SK-N-SH treated with all-trans-retinoic acid at 6 μM for 48 hours (cell line): ENCODE results near the gene LAMA3.

ENCODE experiments used
- ATAC-seq: fragments of 200-7000 bp; cut with Tn5 transposase; 3 replicates; pipeline ENCODE4 v1.9.1; 2020; ENCODE audit warnings: mild to moderate bottlenecking, moderate library complexity
- ARNTL ChIP-seq: fragments of 450-650 bp; formaldehyde crosslinking; IDR thresholded peaks from 2 replicates; pipeline ENCODE4 v1.5.0; 2020; ENCODE audit warnings: low read depth, mild to moderate bottlenecking, moderate library complexity, borderline replicate concordance
- ESRRG ChIP-seq: fragments of 250-450 bp; sonication (Bioruptor Pico); IDR thresholded peaks from 2 replicates; pipeline ENCODE4 v1.6.1; 2021; ENCODE audit warnings: mild to moderate bottlenecking
- GLIS3 ChIP-seq: fragments of 250-450 bp; sonication (Bioruptor Pico); IDR thresholded peaks from 2 replicates; pipeline ENCODE4 v1.5.0; 2020; ENCODE audit warnings: mild to moderate bottlenecking, moderate library complexity
- ISL1 ChIP-seq: fragments of 250-450 bp; sonication (Bioruptor Pico); IDR thresholded peaks from 2 replicates; pipeline ENCODE4 v2.1.2; 2022; ENCODE audit warnings: mild to moderate bottlenecking, moderate library complexity
- OSR1 ChIP-seq: fragments of 250-450 bp; sonication (Bioruptor Pico); IDR thresholded peaks from 2 replicates; pipeline ENCODE4 v1.8.0; 2022; ENCODE audit warnings: moderate library complexity, mild to moderate bottlenecking, inconsistent platforms
- PPARA ChIP-seq: fragments of 250-450 bp; sonication (Bioruptor Pico); IDR thresholded peaks from 2 replicates; pipeline ENCODE4 v1.5.0; 2020; ENCODE audit warnings: mild to moderate bottlenecking, borderline replicate concordance
- RARB ChIP-seq: fragments of 250-450 bp; sonication (Bioruptor Pico); IDR thresholded peaks from 2 replicates; pipeline ENCODE4 v1.8.0; 2021; ENCODE audit warnings: mild to moderate bottlenecking, moderate library complexity
- SNAI2 ChIP-seq: fragments of 250-450 bp; sonication (Bioruptor Pico); IDR thresholded peaks from 2 replicates; pipeline ENCODE4 v1.5.0; 2020; ENCODE audit warnings: mild to moderate bottlenecking, moderate library complexity
- TCF4 ChIP-seq: fragments of 250-450 bp; sonication (Bioruptor Pico); IDR thresholded peaks from 2 replicates; pipeline ENCODE4 v1.8.0; 2021; ENCODE audit warnings: mild to moderate bottlenecking, moderate library complexity, borderline replicate concordance
- TOX ChIP-seq: fragments of 250-450 bp; sonication (Bioruptor Pico); IDR thresholded peaks from 2 replicates; pipeline ENCODE4 v1.8.0; 2021; ENCODE audit warnings: mild to moderate bottlenecking, moderate library complexity, borderline replicate concordance
- ZC3H10 ChIP-seq: fragments of 250-450 bp; sonication (Bioruptor Pico); IDR thresholded peaks from 2 replicates; pipeline ENCODE4 v1.5.1; 2021; ENCODE audit warnings: mild to moderate bottlenecking, moderate library complexity
- ZFP3 ChIP-seq: fragments of 250-450 bp; sonication (Bioruptor Pico); IDR thresholded peaks from 2 replicates; pipeline ENCODE4 v1.5.0; 2020; ENCODE audit warnings: mild to moderate bottlenecking, moderate library complexity
- ZFP30 ChIP-seq: fragments of 450-650 bp; formaldehyde crosslinking; IDR thresholded peaks from 2 replicates; pipeline ENCODE4 v1.5.0; 2022; ENCODE audit warnings: mild to moderate bottlenecking, moderate library complexity
- ZNF565 ChIP-seq: fragments of 450-650 bp; formaldehyde crosslinking; conservative IDR thresholded peaks from 2 replicates; pipeline ENCODE4 v1.5.0; 2020; ENCODE audit warnings: low read depth, mild to moderate bottlenecking, moderate library complexity
- ZNF70 ChIP-seq: fragments of 450-650 bp; formaldehyde crosslinking; IDR thresholded peaks from 2 replicates; pipeline ENCODE4 v1.5.0; 2020; ENCODE audit warnings: mild to moderate bottlenecking, moderate library complexity
- ZNF8 ChIP-seq: fragments of 450-650 bp; formaldehyde crosslinking; IDR thresholded peaks from 2 replicates; pipeline ENCODE4 v1.5.0; 2020; ENCODE audit warnings: mild to moderate bottlenecking, moderate library complexity
- TF ChIP-seq, protein P1 (sequence below): fragments of 250-450 bp; sonication (Bioruptor Pico); IDR thresholded peaks from 2 replicates; pipeline ENCODE4 v1.8.0; 2020; ENCODE audit warnings: mild to moderate bottlenecking, moderate library complexity, borderline replicate concordance
- TF ChIP-seq, protein P2 (sequence below): fragments of 250-450 bp; sonication (Bioruptor Pico); IDR thresholded peaks from 2 replicates; pipeline ENCODE4 v1.5.1; 2020; ENCODE audit warnings: low read depth, mild to moderate bottlenecking, moderate library complexity
- TF ChIP-seq, protein P3 (sequence below): fragments of 250-450 bp; sonication (Bioruptor Pico); IDR thresholded peaks from 2 replicates; pipeline ENCODE4 v1.5.0; 2020; ENCODE audit warnings: mild to moderate bottlenecking, moderate library complexity
- TF ChIP-seq, protein P4 (sequence below): fragments of 250-450 bp; sonication (Bioruptor Pico); IDR thresholded peaks from 2 replicates; pipeline ENCODE4 v1.5.1; 2021; ENCODE audit warnings: mild to moderate bottlenecking, moderate library complexity
- TF ChIP-seq, protein P5 (sequence below): fragments of 250-450 bp; sonication (Bioruptor Pico); IDR thresholded peaks from 2 replicates; pipeline ENCODE4 v1.8.0; 2021; ENCODE audit warnings: low read depth, mild to moderate bottlenecking, moderate library complexity, borderline replicate concordance

Gene LAMA3

DNA sequence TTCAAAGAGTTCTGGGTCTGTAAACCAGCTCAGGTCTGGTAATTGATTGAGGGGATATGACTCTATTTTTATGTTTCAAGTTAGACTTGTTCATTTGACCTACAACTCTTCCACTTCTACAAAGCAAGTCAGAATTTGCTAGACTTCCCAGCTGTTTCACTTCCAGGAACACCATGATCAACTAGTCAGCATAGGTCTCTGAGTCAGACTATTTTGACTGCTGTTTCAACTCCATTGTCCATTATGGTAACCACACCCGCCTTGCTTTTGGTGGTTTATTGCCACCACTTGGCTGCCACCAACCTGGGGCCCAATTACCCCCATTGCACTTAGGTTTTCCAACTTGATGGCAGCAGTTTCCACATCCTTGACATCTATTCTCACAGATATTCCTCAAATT lies 116.6 kb downstream of the LAMA3 start (continued):
- TF ChIP-seq ESRRG (CRISPR knock-in tag) = no peak
- TF ChIP-seq ARNTL = no peak
- TF ChIP-seq ISL1 (CRISPR knock-in tag) = no peak
- no peak for TF ChIP-seq RARB (CRISPR knock-in tag)
- TF ChIP-seq, all 23 proteins: peak for 0

DNA sequence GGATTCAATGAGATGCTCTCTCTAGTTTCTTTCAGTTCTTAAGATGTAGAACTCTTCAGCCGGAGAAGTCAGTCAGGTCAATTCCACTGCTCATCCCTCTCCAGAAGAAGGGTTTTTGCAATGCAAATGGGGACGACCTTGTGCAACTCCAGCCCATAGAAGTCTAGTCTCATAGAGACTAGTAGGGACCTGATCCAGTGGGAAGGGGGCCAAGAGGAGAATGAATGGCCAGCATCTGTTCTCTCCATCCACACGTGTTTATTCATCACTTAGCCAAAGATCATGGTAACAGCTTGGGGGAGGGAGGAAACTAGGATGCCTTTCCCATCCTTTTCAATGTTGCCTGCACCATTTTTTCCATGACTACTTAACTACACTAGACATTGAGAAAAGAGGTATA lies 120.2 kb downstream of the LAMA3 start:
- TF ChIP-seq ZFP30 (no peak), PPARA (CRISPR knock-in tag) (no peak), ARNTL (no peak), ZNF565 (CRISPR knock-in tag) (no peak), ESRRG (CRISPR knock-in tag) (no peak), TCF4 (CRISPR knock-in tag) (no peak), ZNF70 (CRISPR knock-in tag) (no peak), RARB (CRISPR knock-in tag) (no peak), ZC3H10 (CRISPR knock-in tag) (no peak), ZFP3 (no peak), OSR1 (no peak), ISL1 (CRISPR knock-in tag) (no peak), SNAI2 (no peak), ZNF8 (CRISPR knock-in tag) (no peak), TOX (CRISPR knock-in tag) (no peak)
- TF ChIP-seq, protein P1, sequence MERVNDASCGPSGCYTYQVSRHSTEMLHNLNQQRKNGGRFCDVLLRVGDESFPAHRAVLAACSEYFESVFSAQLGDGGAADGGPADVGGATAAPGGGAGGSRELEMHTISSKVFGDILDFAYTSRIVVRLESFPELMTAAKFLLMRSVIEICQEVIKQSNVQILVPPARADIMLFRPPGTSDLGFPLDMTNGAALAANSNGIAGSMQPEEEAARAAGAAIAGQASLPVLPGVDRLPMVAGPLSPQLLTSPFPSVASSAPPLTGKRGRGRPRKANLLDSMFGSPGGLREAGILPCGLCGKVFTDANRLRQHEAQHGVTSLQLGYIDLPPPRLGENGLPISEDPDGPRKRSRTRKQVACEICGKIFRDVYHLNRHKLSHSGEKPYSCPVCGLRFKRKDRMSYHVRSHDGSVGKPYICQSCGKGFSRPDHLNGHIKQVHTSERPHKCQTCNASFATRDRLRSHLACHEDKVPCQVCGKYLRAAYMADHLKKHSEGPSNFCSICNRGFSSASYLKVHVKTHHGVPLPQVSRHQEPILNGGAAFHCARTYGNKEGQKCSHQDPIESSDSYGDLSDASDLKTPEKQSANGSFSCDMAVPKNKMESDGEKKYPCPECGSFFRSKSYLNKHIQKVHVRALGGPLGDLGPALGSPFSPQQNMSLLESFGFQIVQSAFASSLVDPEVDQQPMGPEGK = no peak
- TF ChIP-seq, protein P2, sequence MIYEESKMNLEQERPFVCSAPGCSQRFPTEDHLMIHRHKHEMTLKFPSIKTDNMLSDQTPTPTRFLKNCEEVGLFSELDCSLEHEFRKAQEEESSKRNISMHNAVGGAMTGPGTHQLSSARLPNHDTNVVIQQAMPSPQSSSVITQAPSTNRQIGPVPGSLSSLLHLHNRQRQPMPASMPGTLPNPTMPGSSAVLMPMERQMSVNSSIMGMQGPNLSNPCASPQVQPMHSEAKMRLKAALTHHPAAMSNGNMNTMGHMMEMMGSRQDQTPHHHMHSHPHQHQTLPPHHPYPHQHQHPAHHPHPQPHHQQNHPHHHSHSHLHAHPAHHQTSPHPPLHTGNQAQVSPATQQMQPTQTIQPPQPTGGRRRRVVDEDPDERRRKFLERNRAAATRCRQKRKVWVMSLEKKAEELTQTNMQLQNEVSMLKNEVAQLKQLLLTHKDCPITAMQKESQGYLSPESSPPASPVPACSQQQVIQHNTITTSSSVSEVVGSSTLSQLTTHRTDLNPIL (CRISPR knock-in tag) = no peak
- TF ChIP-seq, protein P3, sequence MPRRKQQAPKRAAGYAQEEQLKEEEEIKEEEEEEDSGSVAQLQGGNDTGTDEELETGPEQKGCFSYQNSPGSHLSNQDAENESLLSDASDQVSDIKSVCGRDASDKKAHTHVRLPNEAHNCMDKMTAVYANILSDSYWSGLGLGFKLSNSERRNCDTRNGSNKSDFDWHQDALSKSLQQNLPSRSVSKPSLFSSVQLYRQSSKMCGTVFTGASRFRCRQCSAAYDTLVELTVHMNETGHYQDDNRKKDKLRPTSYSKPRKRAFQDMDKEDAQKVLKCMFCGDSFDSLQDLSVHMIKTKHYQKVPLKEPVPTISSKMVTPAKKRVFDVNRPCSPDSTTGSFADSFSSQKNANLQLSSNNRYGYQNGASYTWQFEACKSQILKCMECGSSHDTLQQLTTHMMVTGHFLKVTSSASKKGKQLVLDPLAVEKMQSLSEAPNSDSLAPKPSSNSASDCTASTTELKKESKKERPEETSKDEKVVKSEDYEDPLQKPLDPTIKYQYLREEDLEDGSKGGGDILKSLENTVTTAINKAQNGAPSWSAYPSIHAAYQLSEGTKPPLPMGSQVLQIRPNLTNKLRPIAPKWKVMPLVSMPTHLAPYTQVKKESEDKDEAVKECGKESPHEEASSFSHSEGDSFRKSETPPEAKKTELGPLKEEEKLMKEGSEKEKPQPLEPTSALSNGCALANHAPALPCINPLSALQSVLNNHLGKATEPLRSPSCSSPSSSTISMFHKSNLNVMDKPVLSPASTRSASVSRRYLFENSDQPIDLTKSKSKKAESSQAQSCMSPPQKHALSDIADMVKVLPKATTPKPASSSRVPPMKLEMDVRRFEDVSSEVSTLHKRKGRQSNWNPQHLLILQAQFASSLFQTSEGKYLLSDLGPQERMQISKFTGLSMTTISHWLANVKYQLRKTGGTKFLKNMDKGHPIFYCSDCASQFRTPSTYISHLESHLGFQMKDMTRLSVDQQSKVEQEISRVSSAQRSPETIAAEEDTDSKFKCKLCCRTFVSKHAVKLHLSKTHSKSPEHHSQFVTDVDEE (CRISPR knock-in tag) = no peak
- TF ChIP-seq, protein P4, sequence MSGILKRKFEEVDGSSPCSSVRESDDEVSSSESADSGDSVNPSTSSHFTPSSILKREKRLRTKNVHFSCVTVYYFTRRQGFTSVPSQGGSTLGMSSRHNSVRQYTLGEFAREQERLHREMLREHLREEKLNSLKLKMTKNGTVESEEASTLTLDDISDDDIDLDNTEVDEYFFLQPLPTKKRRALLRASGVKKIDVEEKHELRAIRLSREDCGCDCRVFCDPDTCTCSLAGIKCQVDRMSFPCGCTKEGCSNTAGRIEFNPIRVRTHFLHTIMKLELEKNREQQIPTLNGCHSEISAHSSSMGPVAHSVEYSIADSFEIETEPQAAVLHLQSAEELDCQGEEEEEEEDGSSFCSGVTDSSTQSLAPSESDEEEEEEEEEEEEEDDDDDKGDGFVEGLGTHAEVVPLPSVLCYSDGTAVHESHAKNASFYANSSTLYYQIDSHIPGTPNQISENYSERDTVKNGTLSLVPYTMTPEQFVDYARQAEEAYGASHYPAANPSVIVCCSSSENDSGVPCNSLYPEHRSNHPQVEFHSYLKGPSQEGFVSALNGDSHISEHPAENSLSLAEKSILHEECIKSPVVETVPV (CRISPR knock-in tag) = no peak
- TF ChIP-seq, protein P5, sequence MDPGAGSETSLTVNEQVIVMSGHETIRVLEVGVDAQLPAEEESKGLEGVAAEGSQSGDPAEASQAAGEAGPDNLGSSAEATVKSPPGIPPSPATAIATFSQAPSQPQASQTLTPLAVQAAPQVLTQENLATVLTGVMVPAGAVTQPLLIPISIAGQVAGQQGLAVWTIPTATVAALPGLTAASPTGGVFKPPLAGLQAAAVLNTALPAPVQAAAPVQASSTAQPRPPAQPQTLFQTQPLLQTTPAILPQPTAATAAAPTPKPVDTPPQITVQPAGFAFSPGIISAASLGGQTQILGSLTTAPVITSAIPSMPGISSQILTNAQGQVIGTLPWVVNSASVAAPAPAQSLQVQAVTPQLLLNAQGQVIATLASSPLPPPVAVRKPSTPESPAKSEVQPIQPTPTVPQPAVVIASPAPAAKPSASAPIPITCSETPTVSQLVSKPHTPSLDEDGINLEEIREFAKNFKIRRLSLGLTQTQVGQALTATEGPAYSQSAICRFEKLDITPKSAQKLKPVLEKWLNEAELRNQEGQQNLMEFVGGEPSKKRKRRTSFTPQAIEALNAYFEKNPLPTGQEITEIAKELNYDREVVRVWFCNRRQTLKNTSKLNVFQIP (CRISPR knock-in tag) = no peak

DNA sequence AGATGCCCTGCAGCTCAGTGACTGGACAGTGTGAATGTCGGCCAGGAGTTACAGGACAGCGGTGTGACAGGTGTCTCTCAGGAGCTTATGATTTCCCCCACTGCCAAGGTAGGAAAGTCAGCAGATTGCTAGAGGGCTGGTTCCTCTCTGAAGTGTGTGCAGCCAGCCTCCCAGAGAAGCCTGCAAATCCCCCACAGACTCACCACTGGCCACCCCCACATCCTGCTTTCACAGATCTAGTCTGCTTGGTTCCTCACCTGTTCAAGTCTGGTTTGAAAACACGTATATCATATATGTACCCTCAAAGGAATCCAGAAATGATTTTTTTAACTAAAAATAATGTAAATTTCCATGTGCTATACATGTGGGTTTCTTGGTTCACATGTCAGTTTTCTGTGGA lies 121.1 kb downstream of the LAMA3 start:
- ATAC-seq = no peak

More for the DNA sequence above, 120.2 kb downstream of the LAMA3 start:
- no peak for ATAC-seq

More for the DNA sequence above, 121.1 kb downstream of the LAMA3 start:
- no peak for TF ChIP-seq GLIS3
- no peak for TF ChIP-seq ZNF70 (CRISPR knock-in tag)
- TF ChIP-seq SNAI2 = no peak
- TF ChIP-seq PPARA (CRISPR knock-in tag) = no peak
- TF ChIP-seq, protein P5 (CRISPR knock-in tag) = no peak
- TF ChIP-seq TOX (CRISPR knock-in tag) = no peak
- no peak for TF ChIP-seq ZNF565 (CRISPR knock-in tag)
